ENCODE data around the gene KRTAP10-8.
"Not testable (repeated sequence)": the region's sequence is repeated elsewhere in the genome, so short reads cannot be mapped to it uniquely, and the experiment has no call there.

Gene KRTAP10-8

DNA sequence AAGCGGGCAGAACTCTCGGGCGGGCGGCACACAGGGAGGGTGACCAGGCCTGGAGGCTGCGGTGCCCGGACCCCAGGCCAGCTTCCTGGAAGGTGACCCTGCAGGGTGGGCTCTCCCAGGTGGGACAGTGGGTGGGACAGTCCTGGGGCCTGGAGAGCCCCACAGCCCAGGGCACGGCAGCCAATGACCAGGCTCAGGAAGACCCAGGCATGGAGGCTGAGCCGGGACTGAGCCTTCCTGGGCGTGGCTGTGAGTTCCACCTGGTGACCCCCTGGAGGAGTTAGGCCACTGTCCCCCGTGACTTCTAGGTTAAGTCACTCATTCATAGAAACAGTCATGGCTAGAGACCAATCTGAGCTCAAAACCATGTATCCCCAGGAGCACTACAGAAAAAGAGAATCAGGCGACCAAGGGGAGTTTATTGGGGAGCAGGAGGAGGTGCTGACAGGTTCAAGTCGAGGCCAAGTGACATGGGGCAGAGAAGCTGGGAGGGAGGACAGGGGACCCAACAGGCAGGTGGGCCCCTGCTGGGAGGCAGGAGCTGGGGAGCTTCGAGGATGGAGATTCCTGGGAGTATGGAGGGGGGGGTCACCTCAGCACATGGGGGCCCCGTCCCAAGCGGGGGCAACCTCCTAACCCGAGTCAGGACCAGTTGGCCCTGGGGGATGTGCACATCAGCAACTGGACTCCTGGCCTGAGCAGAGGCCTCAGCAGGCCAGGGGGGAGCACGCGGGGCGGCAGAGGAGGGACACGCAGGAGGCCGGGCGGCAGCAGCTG lies 32.6 kb upstream of the KRTAP10-8 start:
- DNase-seq (ENCODE audit: low read depth, low spot score) = no peak

DNA sequence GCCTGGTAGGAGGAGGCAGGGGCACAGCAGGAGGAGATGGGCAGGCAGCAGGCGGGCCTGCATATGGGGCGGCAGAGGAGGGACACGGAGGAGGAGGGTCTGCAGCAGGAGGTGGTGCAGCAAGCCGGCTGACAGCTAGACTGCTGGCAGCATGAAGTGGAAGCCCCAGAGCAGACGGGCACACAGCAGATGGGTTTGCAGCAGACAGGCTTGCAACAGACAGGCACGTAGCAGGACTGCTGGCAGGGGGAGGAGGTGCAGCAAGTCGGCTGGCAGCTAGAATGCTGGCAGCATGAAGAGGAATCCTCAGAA lies 32.1 kb upstream of the KRTAP10-8 start:
- no peak for DNase-seq (ENCODE audit: low read depth, low spot score)

DNA sequence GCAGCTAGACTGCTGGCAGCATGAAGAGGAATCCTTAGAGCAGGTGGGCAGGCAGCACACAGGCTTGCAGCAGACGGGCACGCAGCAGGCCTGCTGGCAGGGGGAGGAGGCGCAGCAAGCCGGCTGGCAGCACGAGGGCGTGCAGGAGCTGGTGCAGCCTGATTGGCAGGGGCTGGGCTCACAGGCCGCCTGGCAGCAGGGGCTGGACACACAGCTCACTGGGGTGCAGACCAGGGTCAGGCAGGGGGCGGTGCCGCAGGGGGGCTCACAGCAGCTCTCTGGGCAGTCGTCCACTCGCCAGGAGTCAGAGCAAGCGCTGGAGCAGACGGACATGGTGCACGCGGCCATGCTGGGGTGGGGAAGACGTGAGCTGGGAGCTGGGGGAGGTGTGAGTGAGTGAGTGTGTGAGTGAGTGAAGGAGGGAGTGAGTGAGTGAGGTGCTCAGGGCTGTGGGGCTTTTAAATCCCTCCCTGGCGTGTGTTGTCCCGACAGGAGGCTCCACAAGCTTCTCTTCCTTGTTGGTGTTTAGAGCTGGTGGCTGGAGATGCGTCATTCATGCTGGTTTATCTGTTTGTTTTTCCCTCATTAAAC lies 31.6 kb upstream of the KRTAP10-8 start, which contains the start of gene KRTAP10-5:
TSS of gene KRTAP10-5 (minus strand) at position 374 of the 591 bp plus-strand sequence. CDS start at position 348, 26 bp downstream.
- not testable (repeated sequence) for DNase-seq (ENCODE audit: low read depth, low spot score)

DNA sequence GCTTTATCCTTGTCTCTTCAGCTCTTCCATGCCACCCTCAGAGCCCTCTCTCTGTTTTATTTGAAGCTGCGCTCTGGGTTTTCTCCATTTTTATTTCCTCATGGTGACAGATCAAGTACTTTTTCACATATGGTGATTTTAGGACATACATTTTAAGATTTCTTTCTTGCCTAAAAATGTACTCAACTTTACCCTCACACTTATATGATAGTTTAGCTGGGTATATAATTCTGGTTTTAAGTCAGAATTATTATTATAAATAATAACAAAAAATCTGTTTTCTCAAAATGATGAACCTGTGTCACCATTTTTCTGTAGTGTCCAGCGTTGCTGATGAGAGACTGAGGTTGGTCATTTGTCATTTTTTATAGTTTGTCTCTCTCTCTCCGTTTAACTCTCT lies 30.7 kb upstream of the KRTAP10-8 start:
- no peak for DNase-seq (ENCODE audit: low read depth, low spot score)

DNA sequence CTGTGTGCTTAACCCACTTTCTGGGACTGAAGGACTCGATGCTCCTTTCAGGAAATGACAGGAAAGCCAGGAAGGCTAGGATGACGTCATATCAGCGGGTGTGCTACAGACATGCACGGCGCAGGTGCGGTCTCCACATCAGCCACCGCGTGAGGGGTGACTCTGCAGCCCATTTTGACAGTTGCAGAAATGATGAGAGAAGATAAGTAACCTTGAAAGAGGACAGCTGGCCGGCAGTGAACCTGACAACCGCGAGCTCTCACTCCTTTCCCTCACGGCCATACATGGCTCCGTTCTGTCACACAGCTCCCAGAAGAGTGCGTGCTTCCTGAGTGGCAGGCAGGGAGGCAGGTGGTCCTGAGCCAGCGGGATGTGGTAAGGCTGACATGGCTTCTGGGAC lies 29.8 kb upstream of the KRTAP10-8 start:
- no peak for DNase-seq (ENCODE audit: low read depth, low spot score)

DNA sequence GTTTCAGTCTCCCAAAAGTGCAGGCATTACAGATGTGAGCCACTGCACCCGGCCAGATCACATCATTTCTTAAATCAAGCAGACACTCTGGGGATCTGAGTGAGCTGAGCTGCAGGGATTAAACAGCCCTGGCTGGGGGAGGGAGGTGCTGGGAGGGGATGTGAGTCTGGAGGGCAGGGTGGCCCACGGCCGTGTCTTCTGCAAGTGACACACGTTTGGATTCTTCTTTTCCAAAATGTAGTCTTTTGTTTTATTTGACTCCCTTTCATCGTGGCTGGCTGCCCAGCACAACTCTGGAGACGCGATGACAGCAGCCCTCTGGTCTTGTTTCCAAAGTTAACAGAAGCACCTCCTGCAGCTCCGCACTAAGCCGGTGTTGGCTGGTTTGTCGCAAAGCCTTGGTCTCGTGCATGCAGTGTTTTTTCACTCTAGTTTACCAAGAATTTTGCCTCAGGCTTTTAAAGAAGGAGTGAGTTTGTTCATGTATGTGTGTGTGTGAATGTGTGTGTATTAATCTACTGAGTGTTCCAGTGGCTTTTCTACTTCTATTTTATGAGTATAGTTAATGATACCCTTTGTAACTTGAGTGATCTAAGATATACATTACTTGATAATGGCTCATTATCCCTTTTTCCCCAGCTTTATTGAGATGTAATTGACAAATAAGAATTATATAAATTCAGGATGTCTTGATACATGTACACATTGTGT lies 28.6 kb upstream of the KRTAP10-8 start:
- no peak for DNase-seq (ENCODE audit: low read depth, low spot score)

DNA sequence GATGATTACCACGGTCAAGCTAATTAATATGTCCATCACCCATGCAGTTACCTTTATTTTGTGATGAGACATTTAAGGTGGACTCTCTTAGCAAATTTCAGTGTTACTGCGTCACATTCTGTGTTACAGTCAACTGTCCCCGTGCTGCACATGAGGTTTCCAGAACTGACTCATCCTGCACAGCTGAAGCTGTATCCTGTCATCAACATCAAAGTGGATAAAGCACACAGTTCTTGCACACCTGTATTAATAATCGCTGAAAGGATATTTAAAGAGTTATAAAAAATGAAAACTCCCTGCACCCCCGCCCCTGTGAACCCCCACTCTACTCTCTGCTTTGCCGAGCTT lies 28.1 kb upstream of the KRTAP10-8 start:
- DNase-seq (ENCODE audit: low read depth, low spot score) = no peak

DNA sequence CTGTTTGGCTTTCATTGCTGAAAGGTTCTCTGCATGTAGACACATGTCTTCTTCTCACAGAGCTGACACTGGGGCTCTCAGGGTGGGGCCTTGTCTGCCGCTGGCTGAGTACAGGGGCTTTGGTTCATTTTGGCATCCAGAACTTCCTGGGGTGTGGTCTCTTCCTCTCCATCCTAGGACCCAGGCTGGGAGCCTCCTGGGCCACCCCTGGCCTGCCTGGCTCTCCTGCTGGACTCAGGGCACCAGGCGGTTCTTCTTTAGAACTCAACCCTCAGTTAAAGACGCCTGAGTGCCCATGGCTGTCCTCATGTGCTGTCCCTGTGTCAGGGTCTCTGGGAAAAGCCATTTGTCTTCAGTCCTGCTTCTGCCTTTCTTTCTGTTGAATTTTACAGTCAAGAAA lies 26.0 kb upstream of the KRTAP10-8 start:
- DNase-seq (ENCODE audit: low read depth, low spot score) = no peak

DNA sequence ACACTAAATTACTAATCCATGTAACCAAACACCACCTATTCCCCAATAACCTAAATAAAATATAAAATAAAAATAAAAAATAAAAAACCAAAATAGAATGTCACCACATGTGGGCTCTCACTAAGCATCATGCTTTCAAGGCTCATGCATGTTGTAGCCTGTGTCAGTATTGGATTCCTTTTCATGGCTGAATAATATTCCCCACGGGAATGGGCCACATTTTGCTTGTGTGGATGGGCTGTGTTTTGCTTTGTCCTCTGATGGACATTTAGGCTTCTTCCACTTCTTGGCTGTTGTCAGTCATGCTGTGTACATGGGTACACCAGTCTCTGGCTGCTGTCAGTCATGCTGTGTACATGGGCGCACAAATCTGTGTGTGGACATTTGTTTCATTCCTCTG lies 22.8 kb upstream of the KRTAP10-8 start:
- DNase-seq (ENCODE audit: low read depth, low spot score) = no peak

DNA sequence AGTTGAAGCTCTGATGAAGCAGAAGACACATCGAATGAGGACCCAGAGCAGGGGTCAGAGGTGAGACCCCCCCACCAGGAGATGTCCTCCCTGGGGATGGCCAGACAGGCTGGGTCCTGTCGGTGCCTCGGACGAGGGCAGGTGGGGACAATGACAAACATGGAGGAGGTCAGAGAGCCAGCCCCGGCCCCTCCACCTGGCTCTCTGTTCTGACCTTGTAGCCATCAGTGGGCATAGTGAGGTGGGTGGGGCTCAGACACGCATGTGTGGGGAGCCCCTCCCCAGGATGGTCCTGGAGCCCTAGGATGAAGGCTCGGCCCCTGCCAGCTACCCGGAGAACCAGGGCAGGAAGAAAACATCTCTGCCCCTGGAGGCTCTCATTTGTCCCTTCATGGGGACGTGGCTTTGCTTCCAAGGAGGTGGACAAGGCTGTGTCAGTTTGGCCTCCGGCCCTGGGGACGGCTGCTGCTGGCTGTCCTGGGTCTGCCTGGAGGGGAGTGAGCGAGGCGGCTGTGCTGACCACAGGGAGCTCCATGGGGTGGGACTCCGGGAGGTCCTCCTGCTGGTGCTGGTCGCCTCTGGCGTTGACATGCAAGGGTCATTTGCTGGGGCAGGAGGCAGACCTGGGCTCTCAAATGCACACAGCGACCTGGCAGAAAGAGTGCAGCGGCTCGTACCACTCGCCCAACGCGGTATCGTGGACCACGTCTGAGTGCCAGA lies 22.1 kb upstream of the KRTAP10-8 start:
- DNase-seq (ENCODE audit: low read depth, low spot score) = no peak

DNA sequence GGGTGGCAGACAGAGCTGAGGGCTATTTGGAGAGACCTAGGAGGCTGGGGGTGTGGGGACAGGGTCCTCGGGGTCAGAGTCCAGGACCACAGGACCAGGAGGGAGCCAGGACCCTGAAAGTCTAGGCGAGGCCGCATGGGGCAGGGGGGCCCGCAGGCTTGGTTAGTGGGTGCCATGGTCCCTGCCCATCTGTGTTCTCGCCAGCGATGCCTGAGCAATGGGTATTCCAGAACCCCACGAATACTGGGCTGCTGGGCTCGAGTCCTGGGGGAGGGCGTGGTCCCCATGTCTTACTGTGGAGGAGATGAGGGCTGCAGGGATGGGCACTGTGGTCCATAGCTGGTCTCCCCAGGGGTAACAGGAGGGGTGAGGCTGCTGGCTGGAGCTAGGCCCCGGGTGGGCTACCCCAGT lies 21.6 kb upstream of the KRTAP10-8 start:
- DNase-seq (ENCODE audit: low read depth, low spot score) = no peak

DNA sequence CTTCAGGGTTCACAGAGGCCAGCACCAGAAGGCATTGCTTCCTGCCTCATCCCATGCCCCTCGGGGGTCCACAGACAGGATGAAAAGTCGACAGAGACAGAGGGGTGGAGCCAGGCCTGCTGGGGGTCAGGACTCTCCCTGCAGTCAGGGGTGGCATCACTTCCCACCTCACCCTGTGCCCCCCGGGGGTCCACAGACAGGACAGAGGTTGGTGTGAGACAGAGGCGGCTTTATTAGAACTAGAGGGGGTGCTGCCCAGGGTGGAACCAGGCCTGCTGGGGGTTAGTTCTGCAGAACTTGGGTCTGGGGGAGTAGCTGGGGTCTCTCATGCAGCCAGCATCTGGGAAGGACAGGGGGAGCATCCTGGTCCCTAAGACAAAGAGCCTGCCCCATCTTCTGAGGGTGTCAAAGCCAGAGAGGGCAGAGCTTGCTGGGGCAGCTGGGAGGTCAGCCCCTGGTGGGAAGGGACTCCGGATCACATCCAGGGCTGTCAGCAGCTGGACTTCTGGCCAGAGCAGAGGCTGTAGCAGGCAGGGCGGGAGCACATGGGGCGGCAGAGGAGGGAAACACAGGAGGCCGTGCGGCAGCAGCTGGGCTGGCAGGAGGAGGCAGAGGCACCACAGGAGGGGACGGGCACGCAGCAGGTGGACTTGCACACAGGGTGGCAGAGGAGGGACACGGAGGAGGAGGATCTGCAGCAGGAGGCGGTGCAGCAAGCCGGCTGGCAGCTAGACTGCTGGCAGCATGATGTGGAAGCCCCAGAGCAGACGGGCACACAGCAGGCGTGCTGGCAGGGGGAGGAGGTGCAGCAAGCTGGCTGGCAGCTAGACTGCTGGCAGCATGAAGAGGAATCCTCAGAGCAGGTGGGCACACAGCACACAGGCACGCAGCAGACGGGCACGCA lies 20.7 kb upstream of the KRTAP10-8 start:
- not testable (repeated sequence) for DNase-seq (ENCODE audit: low read depth, low spot score)

DNA sequence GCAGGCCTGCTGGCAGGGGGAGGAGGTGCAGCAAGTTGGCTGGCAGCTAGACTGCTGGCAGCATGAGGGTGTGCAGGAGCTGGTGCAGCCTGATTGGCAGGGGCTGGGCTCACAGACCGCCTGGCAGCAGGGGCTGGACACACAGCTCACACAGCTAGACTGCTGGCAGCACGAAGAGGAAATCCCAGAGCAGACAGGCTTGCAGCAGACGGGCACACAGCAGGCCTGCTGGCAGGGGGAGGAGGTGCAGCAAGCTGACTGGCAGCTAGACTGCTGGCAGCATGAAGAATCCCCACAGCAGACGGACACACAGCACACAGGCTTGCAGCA lies 20.1 kb upstream of the KRTAP10-8 start:
- DNase-seq (ENCODE audit: low read depth, low spot score) = not testable (repeated sequence)

DNA sequence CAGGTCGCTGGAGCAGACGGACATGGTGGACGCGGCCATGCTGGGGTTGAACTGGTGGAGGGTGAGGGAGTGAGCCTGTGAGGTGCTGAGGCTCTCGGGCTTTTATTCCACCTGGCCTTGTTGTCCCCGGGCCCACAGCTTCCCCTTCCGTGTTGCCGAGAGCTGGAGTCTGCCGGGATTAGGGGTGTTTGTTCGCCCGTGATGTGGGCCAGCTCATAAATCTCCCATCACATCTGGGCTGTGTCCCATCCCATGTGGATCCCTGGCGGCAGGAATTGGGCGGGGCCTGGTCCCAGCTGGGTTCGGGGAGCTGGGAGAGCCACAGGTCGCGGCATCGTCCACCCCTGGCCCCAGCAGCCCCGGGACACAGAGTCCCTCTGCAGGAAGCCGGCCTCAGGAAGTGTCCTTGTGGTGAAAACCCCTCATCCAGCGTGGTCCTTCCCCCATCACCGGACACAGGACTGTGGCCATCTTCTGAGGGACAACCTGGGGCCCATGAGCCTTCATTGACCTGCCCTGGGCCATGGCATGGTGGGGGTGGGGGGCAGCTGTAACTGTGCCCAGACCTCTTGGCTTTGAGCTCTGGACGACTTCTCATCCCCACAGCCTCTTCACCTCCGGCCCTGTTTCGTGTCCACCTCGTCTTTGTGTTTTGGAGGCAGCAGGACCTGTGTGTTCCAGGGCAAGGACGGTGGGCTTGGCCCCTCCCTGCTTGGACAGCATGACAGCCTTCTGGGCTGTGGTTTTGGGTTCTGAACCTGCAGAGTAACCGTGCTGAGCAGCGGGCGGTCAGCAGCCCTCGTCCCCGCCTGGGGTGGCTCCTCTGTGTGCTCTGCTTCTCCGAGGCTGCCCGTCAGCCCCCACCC lies 19.2 kb upstream of the KRTAP10-8 start, which contains the start of gene KRTAP10-6:
TSS of gene KRTAP10-6 (minus strand) at position 60 of the 866 bp plus-strand sequence. CDS start at position 39, 21 bp downstream.
- DNase-seq (ENCODE audit: low read depth, low spot score) = no peak

DNA sequence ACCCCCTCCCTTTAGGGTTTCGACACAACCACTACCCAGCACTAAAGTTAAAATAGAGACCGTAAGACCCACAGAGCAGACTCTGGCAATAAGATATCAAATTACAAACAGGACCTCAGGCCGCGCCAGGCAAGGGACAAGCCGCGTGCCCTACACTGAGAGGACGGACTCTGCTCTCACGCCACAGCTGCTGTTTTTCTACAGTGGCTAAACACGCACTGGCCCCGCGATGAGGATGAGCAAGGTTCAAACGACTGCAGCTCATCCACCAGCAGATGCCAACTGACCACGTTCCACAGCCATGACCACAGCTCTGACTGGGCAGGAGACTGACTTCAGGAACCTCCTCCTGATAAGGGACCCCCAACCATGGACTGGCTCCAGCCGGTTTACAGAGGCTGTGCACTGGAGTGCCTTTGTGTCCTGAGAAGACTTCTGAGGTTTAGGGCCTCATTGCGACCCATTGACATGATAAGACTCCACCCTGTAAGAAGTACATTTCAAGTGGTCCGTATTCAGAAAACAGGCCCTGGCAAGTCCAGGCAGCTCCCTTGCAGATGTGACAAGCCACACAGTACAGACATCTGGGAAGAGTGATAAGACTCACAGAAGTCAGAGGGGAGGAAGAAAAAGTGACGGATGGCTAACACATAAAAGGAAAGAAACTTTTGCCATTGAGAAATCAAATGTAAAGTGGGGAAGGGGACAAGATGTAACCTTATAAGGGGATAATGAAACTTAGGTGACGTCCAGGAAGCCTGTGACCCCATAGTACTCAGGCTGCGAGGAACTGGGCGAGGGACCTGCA lies 18.1 kb upstream of the KRTAP10-8 start:
- no peak for DNase-seq (ENCODE audit: low read depth, low spot score)

DNA sequence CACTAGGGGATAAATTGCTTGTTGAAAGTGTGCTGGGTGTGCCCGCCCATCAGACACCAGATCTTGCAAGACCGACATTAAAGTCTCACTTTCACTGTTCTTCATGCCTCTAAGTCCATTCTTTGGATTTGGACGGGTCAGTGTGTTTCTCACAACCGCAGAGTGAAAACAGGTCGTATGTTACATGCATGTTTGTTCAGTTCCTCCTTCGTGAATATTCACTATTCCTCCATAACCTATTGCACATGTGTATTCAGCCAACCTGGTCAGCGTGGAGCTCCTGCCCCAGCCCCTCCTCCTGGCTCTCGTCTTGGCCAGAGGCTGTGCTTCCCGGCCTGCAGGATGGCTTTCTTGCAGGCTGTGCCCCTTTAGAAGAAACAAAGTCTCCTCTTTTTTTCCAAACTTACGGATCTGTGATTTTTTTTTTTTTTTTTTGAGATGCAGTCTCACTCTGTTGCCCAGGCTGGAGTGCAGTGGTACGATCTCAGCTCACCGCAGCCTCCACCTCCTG lies 17.4 kb upstream of the KRTAP10-8 start:
- DNase-seq (ENCODE audit: low read depth, low spot score) = no peak

DNA sequence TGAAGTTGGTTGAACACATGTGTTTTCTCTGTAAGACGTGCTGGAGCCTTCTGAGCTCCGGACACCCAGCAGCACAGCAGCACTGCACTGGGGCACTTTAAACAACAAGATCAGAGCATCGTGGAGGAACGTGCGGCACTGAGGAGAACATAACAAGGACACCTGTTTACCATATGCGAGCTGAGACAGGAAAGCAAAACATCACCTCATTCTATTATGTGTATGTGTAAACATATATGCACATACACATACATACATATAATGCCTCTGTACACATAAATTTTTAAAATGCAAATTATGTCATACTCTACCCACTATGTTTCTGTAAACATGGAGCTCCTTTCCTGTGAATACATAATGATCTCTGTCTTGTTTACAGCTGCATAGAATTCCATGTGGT lies 16.4 kb upstream of the KRTAP10-8 start:
- no peak for DNase-seq (ENCODE audit: low read depth, low spot score)

DNA sequence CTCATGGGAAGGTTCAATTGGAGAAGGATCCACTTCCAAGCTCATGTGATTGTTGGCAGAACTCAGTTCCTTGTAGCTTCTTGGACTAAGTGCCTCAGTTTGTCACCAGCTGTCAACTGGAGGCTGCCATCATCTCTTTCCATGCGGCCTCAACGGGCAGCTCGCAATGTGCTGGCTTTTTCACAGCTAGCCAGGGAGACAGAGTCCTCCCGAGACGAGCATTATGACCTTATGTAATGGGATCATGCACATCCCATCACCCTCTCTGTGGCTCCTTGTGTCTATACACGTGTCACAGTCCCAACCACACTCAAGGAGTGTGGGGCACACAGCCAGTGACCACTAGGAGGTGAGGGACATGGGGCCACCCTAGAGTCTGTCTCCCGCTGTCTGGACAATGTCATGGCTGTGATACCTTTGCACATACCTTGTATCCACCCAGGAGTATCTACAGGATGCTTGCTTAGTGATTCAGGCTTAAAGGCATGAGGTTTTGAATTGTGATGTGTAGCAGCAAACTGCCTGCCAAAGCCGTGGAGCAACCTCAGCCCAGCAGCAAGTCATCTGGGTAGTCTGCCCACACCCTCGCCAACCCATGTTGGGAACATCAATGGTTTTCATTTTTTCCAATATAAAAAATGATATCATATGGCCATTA lies 15.7 kb upstream of the KRTAP10-8 start:
- DNase-seq (ENCODE audit: low read depth, low spot score) = no peak

DNA sequence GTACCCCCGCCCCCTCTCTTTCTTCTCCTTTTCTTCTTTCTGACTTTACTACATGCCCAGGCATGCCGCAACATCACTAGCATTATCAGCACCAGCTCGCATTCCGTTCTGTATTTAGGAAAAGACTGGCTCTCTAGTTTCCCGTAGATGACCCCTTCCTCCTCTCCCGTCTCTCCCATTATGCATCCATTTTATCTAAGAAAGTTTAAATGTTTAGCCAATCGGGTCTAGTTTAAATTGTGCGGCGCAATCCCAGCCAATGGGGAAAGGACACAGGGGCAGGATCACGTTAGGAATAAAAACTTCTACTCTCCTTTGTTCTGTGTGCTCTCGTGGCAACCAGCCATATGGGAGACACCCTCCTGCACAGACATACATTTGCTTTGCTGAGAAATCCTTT lies 13.8 kb upstream of the KRTAP10-8 start:
- no peak for DNase-seq (ENCODE audit: low read depth, low spot score)

All from activated CD4-positive, CD25-positive, alpha-beta regulatory T cell treated with anti-CD3 and anti-CD28 coated beads, Interleukin-2, amount 50 U/mL, for 16 hours (primary cell).